ENCODE data around the gene OSBPL9. TPM values are rescaled to one million over a fixed set of nuclear protein-coding genes. Genes with fewer than 3 reads are reported as not detected.
"Not testable (repeated sequence)": the region's sequence is repeated elsewhere in the genome, so short reads cannot be mapped to it uniquely, and the experiment has no call there.

OSBPL9 gene
- total RNA-seq, 1 donor from 2014 or later = 55.8 TPM

DNA sequence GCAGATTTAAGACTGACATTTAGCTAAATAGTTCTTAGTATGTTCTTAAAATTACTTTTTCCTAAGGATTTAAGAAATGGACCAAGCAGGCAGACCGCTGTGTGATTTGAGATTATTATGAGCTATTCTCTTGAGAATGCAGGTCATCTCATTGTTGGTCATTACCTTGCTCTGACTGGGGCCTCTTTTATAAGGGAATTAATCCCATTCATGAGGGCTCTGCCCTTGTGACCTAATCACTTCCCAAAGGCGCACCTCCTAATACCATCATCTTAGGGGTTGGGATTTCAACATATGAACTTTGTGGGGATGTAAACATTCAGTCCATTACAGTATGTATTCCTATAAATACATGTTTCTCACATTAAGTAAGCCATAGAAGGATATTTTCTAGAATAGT, 24.2 kb downstream of the OSBPL9 start:
- no peaks in the 10 kb centered on the region for H3K36me3 ChIP-seq
- H3K4me3 ChIP-seq = no peak overlapping the region
- H3K4me1 ChIP-seq = peaks cover 83% of the 10 kb centered on the region
- H3K27me3 ChIP-seq (ENCODE audit: low read depth) = no peaks in the 10 kb centered on the region
- TF ChIP-seq, protein P1, sequence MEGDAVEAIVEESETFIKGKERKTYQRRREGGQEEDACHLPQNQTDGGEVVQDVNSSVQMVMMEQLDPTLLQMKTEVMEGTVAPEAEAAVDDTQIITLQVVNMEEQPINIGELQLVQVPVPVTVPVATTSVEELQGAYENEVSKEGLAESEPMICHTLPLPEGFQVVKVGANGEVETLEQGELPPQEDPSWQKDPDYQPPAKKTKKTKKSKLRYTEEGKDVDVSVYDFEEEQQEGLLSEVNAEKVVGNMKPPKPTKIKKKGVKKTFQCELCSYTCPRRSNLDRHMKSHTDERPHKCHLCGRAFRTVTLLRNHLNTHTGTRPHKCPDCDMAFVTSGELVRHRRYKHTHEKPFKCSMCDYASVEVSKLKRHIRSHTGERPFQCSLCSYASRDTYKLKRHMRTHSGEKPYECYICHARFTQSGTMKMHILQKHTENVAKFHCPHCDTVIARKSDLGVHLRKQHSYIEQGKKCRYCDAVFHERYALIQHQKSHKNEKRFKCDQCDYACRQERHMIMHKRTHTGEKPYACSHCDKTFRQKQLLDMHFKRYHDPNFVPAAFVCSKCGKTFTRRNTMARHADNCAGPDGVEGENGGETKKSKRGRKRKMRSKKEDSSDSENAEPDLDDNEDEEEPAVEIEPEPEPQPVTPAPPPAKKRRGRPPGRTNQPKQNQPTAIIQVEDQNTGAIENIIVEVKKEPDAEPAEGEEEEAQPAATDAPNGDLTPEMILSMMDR (IDR thresholded peaks at IDR 0.05; ENCODE audit: borderline replicate concordance) = no peak
- intact Hi-C loops (cut with micrococcal nuclease) = no loop called here
- no peak for DNase-seq
- peak overlapping the region; percentile 78 for H3K27ac ChIP-seq (replicated peaks)
- H3K9me3 ChIP-seq (replicated peaks) = no peaks in the 10 kb centered on the region

DNA sequence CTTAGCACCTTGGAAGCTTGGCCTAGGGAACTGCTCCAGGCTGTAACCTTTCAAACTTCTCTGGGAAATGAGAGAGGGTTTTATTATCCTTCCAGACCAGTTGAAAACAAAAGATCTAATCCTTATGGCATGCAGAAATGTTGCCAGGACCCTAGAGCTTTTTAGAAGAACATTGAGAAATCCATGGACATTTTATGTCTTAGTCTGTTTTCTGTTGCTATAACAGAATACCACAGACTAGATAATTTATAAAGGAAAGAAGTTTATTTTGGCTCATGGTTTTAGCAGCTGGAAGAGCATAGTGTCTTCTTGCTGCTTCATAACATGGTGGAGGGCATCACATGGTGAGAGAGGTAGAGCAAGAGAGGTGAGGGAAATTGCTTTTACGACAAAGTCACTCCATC, 25.8 kb downstream of the OSBPL9 start:
- peaks cover 76% of the 10 kb centered on the region for H3K4me1 ChIP-seq
- DNase-seq = no peak

DNA sequence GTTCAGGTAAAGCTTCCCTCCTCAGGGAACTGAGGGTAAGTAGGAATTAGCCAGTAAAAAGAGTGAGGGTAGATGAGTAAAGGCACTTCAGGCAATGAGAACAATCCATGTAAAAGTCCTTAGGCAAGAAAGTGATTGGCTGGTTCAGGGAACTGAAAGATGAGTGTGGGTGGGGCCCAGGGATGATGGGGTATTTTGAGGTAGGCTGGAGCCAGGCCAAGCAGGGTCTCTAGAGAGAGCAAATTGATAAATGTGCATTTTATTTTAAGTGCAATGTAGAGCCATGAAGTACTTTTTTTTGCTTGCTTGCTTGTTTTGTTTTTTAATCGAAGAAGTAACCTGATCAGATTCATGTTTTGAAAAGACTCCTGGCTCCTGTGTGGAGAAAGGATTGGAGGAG, 26.5 kb downstream of the OSBPL9 start:
- DNase-seq = no peak
- TF ChIP-seq, protein P1 (IDR thresholded peaks at IDR 0.05; ENCODE audit: borderline replicate concordance) = no peak
- Histone ChIP-seq H3K4me1 (peaks cover 81% of the 10 kb centered on the region), H3K4me3 (no peak overlapping the region), H3K36me3 (no peaks in the 10 kb centered on the region), H3K9me3 (replicated peaks) (peaks cover 5% of the 10 kb centered on the region), H3K27me3 (ENCODE audit: low read depth) (no peaks in the 10 kb centered on the region), H3K27ac (replicated peaks) (peak overlapping the region; percentile 78)
- intact Hi-C loops (cut with micrococcal nuclease) = no loop called here

More for the DNA sequence above, 25.8 kb downstream of the OSBPL9 start:
- TF ChIP-seq, protein P1 (IDR thresholded peaks at IDR 0.05; ENCODE audit: borderline replicate concordance) = no peak
- Histone ChIP-seq H3K27ac (replicated peaks) (peak overlapping the region; percentile 78), H3K9me3 (replicated peaks) (peaks cover 5% of the 10 kb centered on the region), H3K27me3 (ENCODE audit: low read depth) (no peaks in the 10 kb centered on the region), H3K36me3 (no peaks in the 10 kb centered on the region), H3K4me3 (no peak overlapping the region)
- intact Hi-C loops (cut with micrococcal nuclease) = no loop called here

DNA sequence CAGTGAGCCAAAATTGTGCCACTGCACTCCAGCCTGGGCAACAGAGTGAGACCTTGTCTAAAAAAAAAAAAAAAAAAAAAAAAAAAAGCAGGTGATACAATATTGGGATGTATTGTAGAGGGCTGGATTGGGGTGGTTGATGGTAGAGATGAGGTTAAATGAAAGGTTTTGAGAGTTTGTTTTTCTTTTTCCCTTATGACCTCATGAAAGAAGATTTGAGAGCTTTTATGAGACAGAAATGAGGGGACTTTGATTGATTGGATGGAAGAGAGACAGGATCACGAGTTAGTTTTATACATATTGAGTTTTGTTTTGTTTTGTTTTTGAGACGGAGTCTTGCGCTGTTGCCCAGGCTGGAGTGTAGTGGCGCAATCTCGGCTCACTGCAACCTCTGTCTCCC, 27.1 kb downstream of the OSBPL9 start:
- no peak for DNase-seq
- Histone ChIP-seq H3K27ac (replicated peaks) (peak overlapping the region; percentile 78), H3K27me3 (ENCODE audit: low read depth) (no peaks in the 10 kb centered on the region), H3K4me1 (peaks cover 81% of the 10 kb centered on the region), H3K36me3 (no peaks in the 10 kb centered on the region), H3K4me3 (no peak overlapping the region), H3K9me3 (replicated peaks) (peaks cover 5% of the 10 kb centered on the region)
- intact Hi-C loops (cut with micrococcal nuclease) = no loop called here
- TF ChIP-seq, protein P1 (IDR thresholded peaks at IDR 0.05; ENCODE audit: borderline replicate concordance) = no peak

DNA sequence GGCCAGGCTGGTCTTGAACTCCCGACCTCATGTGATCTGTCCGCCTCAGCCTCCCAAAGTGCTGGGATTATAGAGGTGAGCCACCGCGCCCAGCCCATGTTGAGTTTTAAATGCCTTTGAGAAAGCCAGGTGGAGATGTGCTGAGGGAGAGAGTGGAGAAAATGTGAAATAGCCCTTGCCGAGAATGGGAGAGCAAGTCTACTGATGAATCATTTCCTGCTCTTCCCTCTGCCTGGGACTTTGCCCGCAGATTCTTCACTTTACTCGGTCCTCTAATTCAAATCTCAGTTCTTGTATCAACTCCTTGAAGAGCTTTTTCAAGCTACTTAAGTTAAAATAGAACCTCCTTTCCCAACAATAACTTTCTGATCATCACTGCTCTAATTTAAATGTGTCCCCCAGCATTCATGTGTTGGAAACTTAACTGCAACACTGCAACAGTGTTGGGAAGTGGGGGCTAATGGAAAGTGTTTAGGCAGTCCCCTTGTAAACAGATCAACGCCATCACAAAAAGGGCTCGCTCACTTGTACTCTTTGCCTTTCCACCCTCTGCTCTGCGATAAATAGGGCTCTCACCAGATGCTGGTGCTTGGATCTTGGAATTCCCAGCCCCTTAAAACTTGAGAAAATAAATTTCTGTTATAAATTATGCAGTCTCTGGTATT, 27.8 kb downstream of the OSBPL9 start:
- intact Hi-C loops (cut with micrococcal nuclease) = no loop called here
- no peak overlapping the region for H3K4me3 ChIP-seq
- no peak for DNase-seq
- no peaks in the 10 kb centered on the region for H3K27me3 ChIP-seq (ENCODE audit: low read depth)
- H3K36me3 ChIP-seq = no peaks in the 10 kb centered on the region
- H3K4me1 ChIP-seq = peaks cover 84% of the 10 kb centered on the region
- peak overlapping the region; percentile 78 for H3K27ac ChIP-seq (replicated peaks)
- TF ChIP-seq, protein P1 (IDR thresholded peaks at IDR 0.05; ENCODE audit: borderline replicate concordance) = no peak
- peaks cover 5% of the 10 kb centered on the region for H3K9me3 ChIP-seq (replicated peaks)

DNA sequence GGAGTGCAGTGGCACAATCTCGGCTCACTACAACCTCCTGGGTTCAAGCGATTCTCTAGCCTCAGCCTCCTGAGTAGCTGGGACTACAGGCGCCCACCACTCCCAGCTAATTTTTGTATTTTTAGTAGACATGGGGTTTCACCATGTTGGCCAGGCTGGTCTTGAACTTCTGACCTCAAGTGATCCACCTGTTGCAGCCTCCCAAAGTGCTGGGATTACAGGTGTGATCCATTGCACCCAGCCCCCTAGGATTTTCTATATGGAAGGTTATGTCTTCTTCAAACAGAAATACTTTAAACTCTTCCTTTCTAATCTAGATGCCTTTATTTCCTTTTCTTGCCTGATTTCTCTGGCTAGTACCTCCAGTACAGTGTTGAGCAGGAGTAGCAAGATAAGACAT, 29.7 kb downstream of the OSBPL9 start:
- H3K27ac ChIP-seq (replicated peaks); intact Hi-C loops (cut with micrococcal nuclease): not testable (repeated sequence)

More for the DNA sequence above, 29.7 kb downstream of the OSBPL9 start:
- H3K4me3 ChIP-seq; H3K36me3 ChIP-seq; DNase-seq; H3K9me3 ChIP-seq (replicated peaks); H3K27me3 ChIP-seq (ENCODE audit: low read depth): not testable (repeated sequence)
- peaks cover 83% of the 10 kb centered on the region for H3K4me1 ChIP-seq
